NCI-H526 (cell line): Measurements from ENCODE around the gene MACROD2.
"Not testable (repeated sequence)": the region's sequence is repeated elsewhere in the genome, so short reads cannot be mapped to it uniquely, and the experiment has no call there.

Source experiments
- DNase-seq, 2 experiments: peaks; one replicate each; lab custom pipeline; 2025; lab: John Stamatoyannopoulos, UW

The MACROD2 gene

GRCh38 chr20:14996883-14997672, 1001.8 kb downstream of the MACROD2 start:
- DNase-seq, result peak; percentile 8 to 29

GRCh38 chr20:14997791-14998190, 1002.5 kb downstream of the MACROD2 start:
- no peak for DNase-seq

- DNase-seq, result no peak
Measured at GRCh38 chr20:15005300-15005986, 1010.1 kb downstream of the MACROD2 start.

DNA sequence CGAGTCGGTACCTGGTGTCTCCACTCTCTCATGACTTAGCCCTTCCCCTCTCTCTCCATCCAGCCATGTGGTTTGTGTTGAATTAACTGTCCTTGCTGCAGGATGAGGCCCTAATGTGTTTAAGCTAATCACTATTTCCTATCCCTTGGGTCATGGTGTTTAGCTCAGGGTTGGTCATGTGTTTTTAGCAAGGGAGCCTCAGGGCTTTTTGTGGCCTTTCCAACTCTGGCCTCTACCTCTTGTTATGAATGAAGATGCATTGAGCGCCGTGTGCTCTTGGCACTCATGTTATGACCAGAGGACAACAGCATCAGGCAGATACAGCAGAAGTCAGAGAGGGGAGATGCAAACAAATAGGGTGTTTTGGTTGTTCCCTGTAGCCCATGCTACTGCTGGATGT, 1016.3 kb downstream of the MACROD2 start:
- no peak for DNase-seq

DNA sequence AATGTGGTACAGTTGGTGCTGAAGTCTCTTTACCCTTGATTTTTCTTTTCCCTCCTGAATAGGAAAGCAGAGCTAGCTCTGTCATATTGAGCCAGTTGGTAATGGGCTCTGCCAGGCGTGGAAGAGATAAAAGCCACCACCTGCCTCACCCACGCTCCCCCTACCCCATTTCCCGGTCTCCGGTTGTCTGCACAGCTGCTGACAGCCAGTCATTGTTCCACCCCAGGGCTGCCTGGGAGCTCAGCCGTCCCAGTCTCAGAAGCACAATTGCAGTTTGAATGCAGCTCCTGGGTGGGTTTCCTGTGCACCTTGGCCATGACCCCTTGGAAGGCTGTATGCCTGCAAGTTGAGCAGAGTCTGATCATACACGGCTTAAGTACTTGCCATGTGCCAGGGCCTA, 1017.2 kb downstream of the MACROD2 start:
- peak; percentile 62 to 85 for DNase-seq

- not testable (repeated sequence) for DNase-seq
Measured at GRCh38 chr20:15016875-15017274, 1021.6 kb downstream of the MACROD2 start.

- no peak for DNase-seq
Measured at GRCh38 chr20:15018966-15019365, 1023.6 kb downstream of the MACROD2 start.

DNA sequence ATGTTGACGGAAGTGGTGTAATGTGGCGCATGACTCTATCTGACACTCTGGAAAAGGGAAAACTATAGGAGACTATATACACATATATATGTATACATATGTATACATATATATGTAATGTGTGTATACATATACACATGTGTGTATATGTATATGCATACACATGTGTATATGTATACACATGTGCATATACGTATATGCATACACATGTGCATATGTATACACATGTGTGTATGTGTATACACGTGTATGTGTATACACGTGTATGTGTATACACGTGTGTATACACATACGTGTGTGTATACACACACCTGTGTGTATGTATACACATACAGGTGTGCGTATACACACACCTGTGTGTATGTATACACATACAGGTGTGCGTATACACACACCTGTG, 1025.5 kb downstream of the MACROD2 start:
- no peak for DNase-seq

DNA sequence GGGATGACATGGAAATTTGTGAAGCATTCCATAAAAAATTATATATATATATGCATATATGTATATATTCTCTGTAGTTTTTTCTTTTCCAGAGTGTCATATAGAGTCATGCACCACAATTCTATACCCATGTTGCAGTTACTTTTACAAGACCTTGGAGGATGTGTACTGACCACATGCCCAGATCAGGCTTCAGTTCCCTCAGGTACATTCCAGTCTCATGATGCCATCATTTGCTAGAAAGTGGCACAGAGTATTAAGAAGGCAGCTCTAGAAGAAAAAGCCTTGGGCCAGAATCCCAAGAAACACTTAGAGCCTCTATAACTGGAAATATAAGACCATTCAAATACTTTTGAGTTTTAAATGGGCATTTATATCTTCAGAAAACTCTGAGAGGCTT, 1027.6 kb downstream of the MACROD2 start:
- DNase-seq, result no peak

DNA sequence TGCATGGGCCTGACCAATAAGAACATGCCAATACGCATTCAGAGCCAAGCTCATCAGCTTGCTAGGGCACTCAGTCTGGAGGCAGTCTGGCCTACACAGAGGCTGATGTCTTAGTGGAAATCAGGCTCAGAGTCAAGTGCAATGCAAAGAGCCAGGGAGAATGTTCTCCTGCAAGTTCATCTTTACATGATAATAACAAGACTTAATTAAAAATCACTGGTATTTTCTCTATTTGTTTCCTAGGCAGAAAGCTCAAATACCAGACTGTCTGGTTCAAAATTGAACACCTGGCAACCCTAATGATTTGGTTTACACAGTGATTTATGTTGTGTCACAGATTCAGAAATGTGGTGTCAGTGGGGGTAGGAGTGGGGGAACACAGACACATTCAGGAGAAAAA, 1031.4 kb downstream of the MACROD2 start:
- DNase-seq, result no peak

- no peak for DNase-seq
Measured at GRCh38 chr20:15030826-15031225, 1035.5 kb downstream of the MACROD2 start.

- no peak for DNase-seq
Measured at GRCh38 chr20:15031546-15032351, 1036.4 kb downstream of the MACROD2 start.

- no peak for DNase-seq
Measured at GRCh38 chr20:15032352-15032622, 1037.0 kb downstream of the MACROD2 start.

GRCh38 chr20:15033269-15033668, 1038.0 kb downstream of the MACROD2 start:
- DNase-seq, result no peak

GRCh38 chr20:15033891-15034290, 1038.6 kb downstream of the MACROD2 start:
- DNase-seq, result no peak

GRCh38 chr20:15036948-15037347, 1041.6 kb downstream of the MACROD2 start:
- DNase-seq, result no peak

DNA sequence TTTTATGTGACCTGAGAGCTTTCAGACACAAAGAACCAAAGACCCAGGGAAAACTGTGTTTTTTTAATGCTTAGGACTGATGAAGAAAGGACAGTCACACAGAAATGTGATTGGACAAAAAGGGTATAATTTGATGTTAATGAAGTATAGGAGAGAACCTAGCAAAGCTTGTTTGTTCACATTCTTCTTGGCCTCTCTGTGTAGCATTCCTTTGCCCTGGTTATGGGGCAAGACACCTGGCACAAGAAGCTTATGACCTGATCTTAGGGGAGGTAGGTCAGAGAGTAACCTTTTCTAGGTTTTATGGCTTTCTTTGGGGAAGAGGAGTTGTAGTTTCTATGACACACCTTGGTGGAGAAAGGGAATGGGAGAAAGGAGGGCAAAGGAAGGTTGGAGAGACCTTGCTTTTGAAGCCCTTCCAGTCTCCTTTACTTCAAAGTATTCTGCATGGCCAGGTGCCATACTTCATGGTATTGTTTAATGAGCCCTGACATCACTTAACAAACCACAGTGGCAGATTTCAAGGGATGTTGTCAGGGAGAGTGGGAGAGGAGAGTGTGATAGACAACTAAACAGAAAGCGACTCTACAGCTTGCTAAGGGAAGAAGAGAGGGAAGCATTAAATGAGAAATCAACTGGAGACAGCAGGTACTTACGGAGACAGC, 1043.9 kb downstream of the MACROD2 start:
- DNase-seq, result peak in 1 of 2 experiments; percentile 7

DNA sequence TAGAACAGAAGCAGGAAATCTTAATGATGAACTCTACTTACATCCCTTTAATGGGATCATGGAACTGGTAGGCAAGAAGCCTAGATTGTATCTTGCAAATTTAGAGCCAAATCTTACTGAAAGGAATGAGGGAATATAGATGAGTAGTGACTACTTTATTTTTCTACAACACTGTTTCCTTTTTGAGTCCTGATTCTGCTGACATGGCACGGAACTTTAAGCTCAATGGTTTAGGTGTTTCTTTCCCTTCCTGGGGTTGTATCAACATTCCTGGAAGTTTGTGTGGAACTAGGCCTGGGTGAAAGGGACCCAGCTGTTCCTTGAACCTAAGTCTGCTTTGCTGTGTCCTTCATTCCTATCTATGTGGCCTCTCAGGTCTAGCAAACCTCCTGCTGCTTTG, 1047.4 kb downstream of the MACROD2 start:
- no peak for DNase-seq

- no peak for DNase-seq
Measured at GRCh38 chr20:15045246-15045645, 1049.9 kb downstream of the MACROD2 start.

- no peak for DNase-seq
Measured at GRCh38 chr20:15047042-15047441, 1051.7 kb downstream of the MACROD2 start.

DNA sequence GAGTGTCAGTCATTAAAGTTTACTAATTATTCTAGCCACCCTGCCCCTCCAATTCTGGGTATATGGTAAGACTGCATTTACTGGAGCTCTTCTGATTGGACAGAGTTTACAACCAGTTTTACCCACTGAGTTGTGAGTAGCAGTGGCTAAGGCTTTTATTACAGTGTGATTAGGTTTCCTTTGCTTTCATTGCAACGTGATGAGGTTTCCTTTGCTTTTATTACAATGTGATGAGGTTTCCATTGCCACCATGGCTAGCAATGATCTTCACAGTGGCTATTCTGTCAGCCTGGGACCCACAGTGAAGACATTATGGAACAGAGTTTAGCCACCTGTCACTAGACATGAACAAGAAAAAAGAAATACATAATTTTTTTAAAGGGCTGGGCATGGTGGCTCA, 1052.3 kb downstream of the MACROD2 start:
- no peak for DNase-seq

- no peak for DNase-seq
Measured at GRCh38 chr20:15056246-15056645, 1060.9 kb downstream of the MACROD2 start.
